Ascending aorta (tissue), 2 donors: ENCODE results near the gene FILIP1L. TPM values are rescaled to one million over a fixed set of nuclear protein-coding genes. Genes with fewer than 3 reads are reported as not detected.

Experiments used
- DNase-seq, 2 donors: peaks; one replicate each; pipeline ENCODE4 v3.0.0-alpha.2; 2019; ENCODE audit warnings: low spot score in 2 of 2
- H3K27ac ChIP-seq, 2 donors: fragments of 200-600 bp; sonication (generic); one replicate each; pipeline ENCODE4 v1.5.1; 2016 to 2017; ENCODE audit warnings: mild to moderate bottlenecking in 1 of 2
- H3K27me3 ChIP-seq: fragments of 200-600 bp; sonication (generic); one replicate; pipeline ENCODE4 v1.5.1; 2017
- H3K36me3 ChIP-seq, 2 donors: fragments of 200-600 bp; sonication (generic); one replicate each; pipeline ENCODE4 v1.5.1; 2016
- H3K4me1 ChIP-seq, 2 donors: fragments of 200-600 bp; sonication (generic); one replicate each; pipeline ENCODE4 v1.5.1; 2016 to 2017; ENCODE audit warnings: mild to moderate bottlenecking in 1 of 2
- H3K4me3 ChIP-seq, 2 donors: fragments of 200-600 bp; sonication (generic); one replicate each; pipeline ENCODE4 v1.5.1; 2016 to 2017; ENCODE audit warnings: mild to moderate bottlenecking in 1 of 2
- H3K9me3 ChIP-seq, 2 donors: fragments of 200-600 bp; sonication (generic); one replicate each; pipeline ENCODE4 v1.5.1; 2016
- CTCF ChIP-seq, 3 experiments: fragments of 200-600 bp in 2 of 3; fragments of 450-650 bp in 1 of 3; sonication (generic) in 2 of 3; IDR thresholded peaks; one replicate each; pipeline ENCODE4 v1.5.1; 2016 to 2019; ENCODE audit warnings: antibody characterized with exemption in 3 of 3, mild to moderate bottlenecking in 1 of 3, moderate library complexity in 1 of 3
- intact Hi-C: fragments of 100-400 bp; cut with DNase I; formaldehyde crosslinking; loops from one replicate; pipeline ENCODE4 v1.15.1; 2023
- total RNA-seq: library from RNA; depleted of rRNA; stranded (reverse); fragments of >200 nt; gene quantifications from one replicate; pipeline ENCODE4 v1.1.0, GENCODE V29; 2016

Gene FILIP1L
- total RNA-seq, 1 donor from 2014 or later = 106 TPM

- Histone ChIP-seq H3K36me3 (no peaks in the 10 kb centered on the region), H3K27me3 (no peaks in the 10 kb centered on the region), H3K4me3 (no peak overlapping the region), H3K4me1 (peaks cover 3 to 14% of the 10 kb centered on the region in 2 donors), H3K27ac (peak overlapping the region; percentile 46 to 89), H3K9me3 (no peaks in the 10 kb centered on the region)
- TF ChIP-seq CTCF (IDR thresholded peaks at IDR 0.05) = no peak
- intact Hi-C loops = loop anchor here (5.0 kb wide), 1 partner anchor 202 kb away; no protein-coding TSS in a partner anchor
- no peak for DNase-seq
These were observed 159.2 kb downstream of the FILIP1L start for GRCh38 chr3:99954914-99955644.

- Histone ChIP-seq H3K4me3 (no peak overlapping the region), H3K9me3 (no peaks in the 10 kb centered on the region), H3K36me3 (no peaks in the 10 kb centered on the region), H3K27me3 (no peaks in the 10 kb centered on the region), H3K27ac (peak overlapping the region; percentile 17 to 46), H3K4me1 (peaks cover 3 to 23% of the 10 kb centered on the region in 2 donors)
- intact Hi-C loops = loop anchor here (5.0 kb wide), 1 partner anchor 204 kb away; no protein-coding TSS in a partner anchor
- no peak for DNase-seq
- no peak for TF ChIP-seq CTCF (IDR thresholded peaks at IDR 0.05)
These were observed 160.7 kb downstream of the FILIP1L start for GRCh38 chr3:99953596-99953995.

- Histone ChIP-seq H3K9me3 (no peaks in the 10 kb centered on the region), H3K4me1 (peaks cover 3 to 20% of the 10 kb centered on the region in 2 donors), H3K4me3 (no peak overlapping the region), H3K27me3 (no peaks in the 10 kb centered on the region), H3K36me3 (no peaks in the 10 kb centered on the region), H3K27ac (peak overlapping the region in 1 of 2 donors; percentile 7)
- intact Hi-C loops = loop anchor here (5.0 kb wide), 1 partner anchor 205 kb away; no protein-coding TSS in a partner anchor
- no peak for DNase-seq
- no peak for TF ChIP-seq CTCF (IDR thresholded peaks at IDR 0.05)
These were observed 162.0 kb downstream of the FILIP1L start for GRCh38 chr3:99952306-99952705.

- H3K9me3 ChIP-seq = no peaks in the 10 kb centered on the region
- H3K27me3 ChIP-seq = no peaks in the 10 kb centered on the region
- H3K27ac ChIP-seq = peak overlapping the region; percentile 55 to 70
- TF ChIP-seq CTCF (IDR thresholded peaks at IDR 0.05) = no peak
- intact Hi-C loops = loop anchor here (5.0 kb wide), 1 partner anchor 206 kb away; no protein-coding TSS in a partner anchor
- H3K4me1 ChIP-seq = peaks cover 0 to 18% of the 10 kb centered on the region in 2 donors
- DNase-seq = no peak
- no peak overlapping the region for H3K4me3 ChIP-seq
- no peaks in the 10 kb centered on the region for H3K36me3 ChIP-seq
These were observed 162.6 kb downstream of the FILIP1L start for GRCh38 chr3:99951701-99952100.

GRCh38 chr3:99950921-99951320, 163.4 kb downstream of the FILIP1L start:
- intact Hi-C loops = loop anchor here (5.0 kb wide), 1 partner anchor 206 kb away; no protein-coding TSS in a partner anchor
- no peaks in the 10 kb centered on the region for H3K36me3 ChIP-seq
- H3K27ac ChIP-seq = peak overlapping the region; percentile 55 to 70
- H3K9me3 ChIP-seq = no peaks in the 10 kb centered on the region
- H3K27me3 ChIP-seq = no peaks in the 10 kb centered on the region
- peaks cover under 1 to 25% of the 10 kb centered on the region in 2 donors for H3K4me1 ChIP-seq
- H3K4me3 ChIP-seq = no peak overlapping the region
- no peak for DNase-seq
- TF ChIP-seq CTCF (IDR thresholded peaks at IDR 0.05) = no peak
